Right hindlimb (tissue), 1 donor: ENCODE results near the gene SNRNP200.
"Not testable (repeated sequence)": the region's sequence is repeated elsewhere in the genome, so short reads cannot be mapped to it uniquely, and the experiment has no call there.

Experiments used
- DNase-seq: peaks from one replicate; pipeline ENCODE4 v3.0.0-alpha.2; 2018

SNRNP200 gene

DNA sequence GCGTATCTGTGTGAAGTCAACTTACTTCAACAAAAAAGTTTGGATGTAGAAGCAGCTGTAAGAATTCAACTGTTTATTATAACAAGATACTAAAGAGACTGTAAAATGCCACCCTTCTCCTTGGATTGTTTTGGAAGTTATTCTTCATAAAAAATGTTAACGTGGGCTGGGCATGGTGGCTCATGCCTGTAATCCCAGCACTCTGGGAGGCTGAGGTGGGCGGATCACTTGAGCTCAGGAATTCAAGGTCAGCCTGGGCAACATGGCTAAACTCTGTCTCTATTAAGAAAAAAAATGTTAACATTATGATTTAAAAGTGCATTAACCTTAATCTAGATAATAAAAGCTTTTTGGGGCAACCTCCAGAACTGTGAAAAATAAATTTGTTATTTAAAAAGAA lies 31.6 kb downstream of the SNRNP200 start:
- no peak for DNase-seq

GRCh38 chr2:96271995-96272394 lies 33.4 kb downstream of the SNRNP200 start:
- no peak for DNase-seq

GRCh38 chr2:96267159-96267971 lies 38.0 kb downstream of the SNRNP200 start:
- DNase-seq = no peak

DNA sequence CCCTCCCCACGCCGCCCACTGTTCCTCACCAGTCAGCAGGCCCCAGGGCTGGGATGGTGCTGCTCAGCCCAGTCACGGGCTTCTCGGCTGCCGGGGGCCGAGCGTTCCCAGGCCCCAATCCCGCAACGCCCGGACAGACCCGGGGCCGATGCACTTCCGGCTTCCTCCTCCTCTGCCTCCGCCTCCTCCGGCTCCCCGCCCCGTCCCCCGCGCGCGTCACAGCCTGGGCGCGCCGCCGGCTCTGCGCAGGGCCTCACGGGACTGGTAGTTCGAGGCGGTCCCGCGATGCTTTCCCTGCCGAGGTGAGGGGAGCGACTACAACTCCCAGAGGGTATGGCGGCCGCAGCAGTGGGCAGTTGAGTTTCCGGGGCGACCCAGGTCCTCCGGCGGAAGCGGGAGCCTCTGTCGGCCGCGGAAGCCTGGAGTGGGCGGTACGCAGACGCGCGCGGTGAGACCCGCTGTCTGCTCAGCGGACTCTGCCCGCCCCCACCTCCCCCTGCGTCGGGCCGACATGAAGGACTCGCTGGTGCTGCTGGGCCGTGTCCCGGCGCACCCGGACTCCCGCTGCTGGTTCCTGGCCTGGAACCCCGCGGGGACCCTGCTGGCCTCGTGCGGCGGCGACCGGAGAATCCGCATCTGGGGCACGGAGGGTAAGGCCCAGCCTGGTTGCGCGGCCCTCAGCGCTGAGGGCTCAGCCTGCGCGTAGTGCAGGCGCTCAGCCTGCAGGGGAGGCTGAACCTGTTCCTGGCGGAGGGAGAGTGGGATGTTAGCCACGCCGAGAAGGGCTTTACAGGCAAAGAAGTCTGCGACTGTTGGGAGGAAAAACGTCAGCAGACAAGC lies 39.3 kb downstream of the SNRNP200 start, which contains the start of the genes CIAO1 and TMEM127:
Gene CIAO1, plus strand, starts transcription at position 386 of the 840 bp plus-strand sequence. Its CDS starts 126 bp downstream, at position 512.
Gene TMEM127, minus strand, starts transcription at position 158 of the 840 bp plus-strand sequence. CDS start 616 bp downstream, outside the sequence.
- peak; percentile 99 for DNase-seq

DNA sequence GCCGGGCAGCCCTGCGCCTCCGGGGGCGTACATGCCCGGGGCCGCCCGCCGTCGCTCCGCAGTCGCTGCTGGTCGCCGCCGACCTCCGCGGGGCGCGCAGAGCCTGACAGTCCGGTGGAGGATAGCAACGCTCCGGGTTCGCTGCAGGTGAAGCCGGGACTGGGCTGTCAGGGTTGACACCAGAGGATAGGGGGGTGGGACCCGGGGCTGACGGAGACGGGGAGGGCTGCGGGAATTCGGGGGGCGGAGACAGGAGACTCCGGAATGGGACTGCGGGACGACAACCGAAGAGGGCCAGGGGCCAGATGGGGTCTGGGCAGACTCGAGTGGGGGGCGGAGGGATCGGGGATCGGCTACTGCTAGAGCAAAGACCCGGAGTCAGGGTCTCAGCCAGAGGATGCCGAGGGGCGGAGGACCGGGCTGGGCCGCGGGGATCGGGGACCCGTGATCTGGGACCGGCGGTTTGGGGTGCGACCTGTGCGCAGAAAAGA lies 40.0 kb downstream of the SNRNP200 start:
- DNase-seq = no peak

DNA sequence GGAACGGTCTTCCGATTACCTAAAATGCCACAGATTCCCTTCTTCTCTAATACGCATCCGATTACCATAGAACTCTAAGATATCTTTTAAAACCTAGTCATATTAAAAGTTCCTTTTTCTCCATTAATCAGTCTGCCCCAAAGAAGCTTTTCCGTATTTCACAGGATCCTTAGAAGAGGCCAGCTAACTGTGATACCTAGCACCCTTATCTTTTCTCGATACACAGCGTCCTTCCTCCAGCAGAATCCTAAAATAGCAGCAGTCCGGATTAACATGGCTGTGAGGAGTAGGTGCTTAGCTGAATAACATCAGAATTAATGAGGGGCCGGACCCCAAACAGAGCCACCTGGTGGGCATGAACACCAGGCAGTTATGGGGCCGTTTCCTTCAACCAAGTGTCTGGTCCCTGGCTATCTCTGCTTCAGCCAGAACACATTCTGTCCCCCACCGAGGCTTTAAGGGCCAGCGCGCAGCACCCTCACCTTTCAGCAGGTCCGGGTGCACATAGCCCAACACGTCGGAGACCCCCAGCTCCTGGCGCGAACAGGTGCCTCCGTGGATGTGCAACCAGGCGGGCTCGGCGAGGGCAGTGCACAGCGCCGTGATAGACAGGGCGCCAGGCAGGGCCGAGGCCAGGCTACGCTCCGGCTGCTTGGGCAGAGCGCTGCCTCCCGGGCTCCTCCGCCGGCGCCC lies 40.5 kb downstream of the SNRNP200 start:
- DNase-seq = peak; percentile 59

- no peak for DNase-seq
Observed at GRCh38 chr2:96264086-96264485, 41.3 kb downstream of the SNRNP200 start.

GRCh38 chr2:96262306-96262705 lies 43.0 kb downstream of the SNRNP200 start:
- DNase-seq = no peak

GRCh38 chr2:96261328-96262003 lies 43.9 kb downstream of the SNRNP200 start:
- DNase-seq = no peak

- DNase-seq = peak; percentile 40
Observed at GRCh38 chr2:96260387-96261260, 44.7 kb downstream of the SNRNP200 start.

- DNase-seq = no peak
Observed at GRCh38 chr2:96259497-96259921, 45.8 kb downstream of the SNRNP200 start.

GRCh38 chr2:96258166-96259022 lies 47.0 kb downstream of the SNRNP200 start:
- no peak for DNase-seq

DNA sequence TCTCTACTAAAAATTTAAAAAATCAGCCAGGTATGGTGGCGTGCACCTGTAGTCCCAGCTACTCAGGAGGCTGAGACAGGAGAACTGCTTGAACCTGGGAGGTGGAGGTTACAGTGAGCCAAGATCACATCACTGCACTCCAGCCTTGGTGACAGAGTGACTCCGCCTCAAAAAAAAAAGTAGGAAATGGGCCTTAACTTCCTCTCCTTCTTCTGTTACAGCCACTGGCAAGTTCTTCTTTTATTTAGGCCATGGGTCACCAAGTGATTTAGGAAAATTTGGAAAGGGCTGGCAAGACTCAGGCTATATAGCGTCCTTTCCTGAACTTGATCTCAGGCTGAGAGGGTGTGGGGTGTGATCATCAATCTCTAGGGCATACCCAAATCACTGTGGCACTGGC lies 47.6 kb downstream of the SNRNP200 start:
- DNase-seq = not testable (repeated sequence)

DNA sequence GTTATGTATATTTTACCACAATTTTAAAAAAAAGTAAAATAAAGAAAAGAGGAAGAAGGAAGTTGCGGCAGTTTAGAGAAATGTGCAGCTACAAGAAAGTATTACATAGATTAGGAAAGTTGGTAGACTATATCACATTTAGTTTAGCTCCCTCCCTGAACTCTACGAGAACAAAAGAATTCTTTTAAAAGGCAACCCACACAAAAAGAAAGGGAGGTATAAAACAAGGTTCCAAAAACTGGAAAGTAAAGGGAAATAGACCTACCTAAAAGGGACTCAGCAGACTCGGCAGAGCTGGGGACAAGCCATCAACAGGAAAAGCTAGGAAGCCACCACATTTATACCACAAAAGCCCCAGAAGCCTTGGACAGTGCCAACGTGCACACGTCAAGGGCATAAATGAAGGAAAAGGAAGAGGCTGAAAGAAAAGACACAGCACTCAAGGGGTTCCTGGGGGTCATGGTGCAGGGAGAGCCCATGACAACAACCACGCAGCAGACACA lies 48.7 kb downstream of the SNRNP200 start:
- no peak for DNase-seq

- DNase-seq = no peak
Observed at GRCh38 chr2:96254571-96254970, 50.8 kb downstream of the SNRNP200 start.

DNA sequence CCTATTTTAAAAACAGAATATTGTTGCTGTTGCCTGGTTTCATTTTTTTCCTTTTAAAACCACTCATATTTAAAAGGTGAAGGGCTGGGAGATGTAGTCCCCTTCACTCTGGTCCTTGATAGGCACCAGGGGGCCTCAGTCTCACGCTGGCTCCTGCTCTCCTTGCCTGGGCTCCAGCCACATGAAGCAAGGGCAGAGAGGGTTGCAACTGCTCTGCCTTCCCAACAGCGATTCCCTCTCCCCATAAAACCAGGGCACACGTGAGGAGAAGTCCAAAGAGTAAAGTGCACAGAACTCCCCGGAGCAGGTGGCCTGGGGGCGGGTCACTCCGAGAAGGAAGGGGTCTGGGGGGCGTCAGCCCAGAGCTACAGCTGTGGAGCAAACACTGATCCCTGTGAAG lies 52.3 kb downstream of the SNRNP200 start:
- no peak for DNase-seq

- DNase-seq = no peak
Observed at GRCh38 chr2:96252526-96252925, 52.8 kb downstream of the SNRNP200 start.

DNA sequence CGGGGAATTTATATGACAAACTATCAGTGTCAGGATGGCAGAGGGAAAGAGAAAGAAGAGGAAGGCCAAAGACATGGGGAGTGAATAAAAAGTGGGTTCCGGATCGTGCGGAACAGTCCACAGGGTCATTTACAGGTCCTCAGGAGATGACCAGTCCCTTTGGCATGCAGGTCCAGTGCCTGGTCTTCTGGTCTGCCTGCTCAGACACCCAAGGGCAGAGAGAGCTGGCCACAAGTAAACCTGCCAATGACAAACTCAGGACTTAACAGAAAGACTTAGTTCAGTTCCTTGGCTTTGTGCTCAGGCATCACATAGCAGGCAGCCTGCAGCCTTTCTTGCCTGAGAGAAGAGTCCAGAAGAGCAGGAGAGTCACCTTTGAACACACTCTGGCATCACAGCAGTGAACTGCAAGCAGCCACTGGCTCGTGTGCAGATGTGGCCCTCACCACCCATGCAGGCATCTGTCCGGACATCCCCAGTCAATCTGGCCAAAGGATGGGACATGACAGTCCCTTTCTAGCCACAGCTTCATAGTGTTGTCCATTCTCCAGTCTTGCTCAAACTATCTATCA lies 53.5 kb downstream of the SNRNP200 start:
- DNase-seq = peak; percentile 49

DNA sequence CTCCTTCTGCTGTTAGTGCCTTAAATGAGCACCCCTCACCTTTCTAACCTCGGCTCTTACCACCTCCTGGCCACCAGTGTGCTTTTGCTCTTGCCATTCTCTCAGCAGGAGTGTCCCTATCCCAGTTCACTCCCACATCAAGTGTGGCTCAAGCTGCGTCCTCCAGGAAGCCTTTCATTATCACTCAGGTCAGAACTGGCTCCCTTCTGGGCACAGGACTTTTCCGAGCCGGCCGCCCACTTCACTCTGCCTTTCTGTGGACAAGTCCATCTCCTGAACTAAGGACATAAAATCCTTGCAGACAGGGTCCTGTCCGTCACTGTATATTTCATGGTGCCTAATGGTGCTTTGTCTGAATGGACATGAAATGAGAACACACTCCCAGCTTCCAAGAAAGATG lies 55.2 kb downstream of the SNRNP200 start:
- no peak for DNase-seq

GRCh38 chr2:96249654-96250053 lies 55.7 kb downstream of the SNRNP200 start:
- DNase-seq = peak; percentile 49
